H1 (cell line): ENCODE results near the gene INPP4B. TPM values are rescaled to one million over a fixed set of nuclear protein-coding genes. Genes with fewer than 3 reads are reported as not detected.

ENCODE experiments used
- CTCF ChIA-PET: fragments of 300-600 bp; sonication (Branson Sonifier 250); formaldehyde crosslinking; loops from one replicate; lab custom pipeline; 2021; ENCODE audit not compliant: partially characterized antibody; lab: Charles Lee
- POLR2A ChIA-PET: fragments of 300-600 bp; sonication (Branson Sonifier 250); formaldehyde crosslinking; loops from one replicate; lab custom pipeline; 2021; ENCODE audit warnings: inconsistent platforms; ENCODE audit not compliant: partially characterized antibody; lab: Charles Lee
- DNase-seq, 2 experiments: peaks; one replicate each; pipeline versions ENCODE4 v3.0.0 to v3.0.0-alpha.2; 2010 to 2022; ENCODE audit warnings: low spot score in 2 of 2, low read depth in 1 of 2, mixed read lengths in 1 of 2
- FAIRE-seq: peaks from 2 replicates; lab custom pipeline; 2011; peaks lifted over from hg19 to GRCh38; lab: Jason Lieb, UNC
- H2AFZ ChIP-seq: 2 replicates; pipeline ENCODE4 v1.8.1; 2012; ENCODE audit warnings: low read length, inconsistent platforms
- H2AK5ac ChIP-seq: 2 replicates; pipeline ENCODE4 v1.6.1; 2013; ENCODE audit warnings: low read depth, low read length
- H2BK120ac ChIP-seq: replicated peaks from 2 replicates; pipeline ENCODE3; 2013; ENCODE audit warnings: low read depth, low read length, inconsistent platforms
- H2BK12ac ChIP-seq: 2 replicates; pipeline ENCODE4 v1.6.1; 2013; ENCODE audit warnings: low read depth, low read length
- H2BK15ac ChIP-seq: 2 replicates; pipeline ENCODE4 v1.6.1; 2013; ENCODE audit warnings: low read length
- H2BK20ac ChIP-seq: 2 replicates; pipeline ENCODE4 v1.6.1; 2013; ENCODE audit warnings: low read length
- H2BK5ac ChIP-seq: 2 replicates; pipeline ENCODE4 v1.6.1; 2013; ENCODE audit warnings: low read depth, low read length
- H3K14ac ChIP-seq: 2 replicates; pipeline ENCODE4 v1.6.1; 2013; ENCODE audit warnings: inconsistent platforms; ENCODE audit not compliant: insufficient read length
- H3K18ac ChIP-seq: 2 replicates; pipeline ENCODE4 v1.6.1; 2013; ENCODE audit warnings: low read length; ENCODE audit errors: extremely low read depth
- H3K23ac ChIP-seq: 2 replicates; pipeline ENCODE4 v1.6.1; 2013; ENCODE audit warnings: inconsistent platforms; ENCODE audit not compliant: insufficient read length
- H3K23me2 ChIP-seq: 2 replicates; pipeline ENCODE4 v1.6.1; 2013; ENCODE audit warnings: low read depth, low read length
- H3K27ac ChIP-seq: 2 replicates; pipeline ENCODE4 v1.6.1; 2011; ENCODE audit warnings: low read depth, low read length, inconsistent platforms
- H3K27me3 ChIP-seq, 4 experiments: replicated peaks in 1 of 4; 1 replicate in 1 of 4; 2 replicates in 3 of 4; pipeline versions ENCODE4 v1.6.1 to v1.8.1; 2011 to 2013; ENCODE audit warnings: low read length in 3 of 4, mild to moderate bottlenecking in 3 of 4, inconsistent platforms in 2 of 4, mixed read lengths in 2 of 4, moderate library complexity in 1 of 4; ENCODE audit not compliant: control insufficient read depth in 3 of 4, insufficient read depth in 3 of 4; ENCODE audit errors: extremely low read depth in 1 of 4
- H3K36me3 ChIP-seq, 4 experiments: 2 replicates each; pipeline versions ENCODE4 v1.6.1 to v1.8.1; 2011 to 2013; ENCODE audit warnings: mild to moderate bottlenecking in 4 of 4, low read length in 3 of 4, moderate library complexity in 2 of 4, control low read depth in 1 of 4, inconsistent platforms in 1 of 4; ENCODE audit not compliant: insufficient read depth in 4 of 4, control insufficient read depth in 2 of 4
- H3K4ac ChIP-seq: replicated peaks from 2 replicates; pipeline ENCODE3; 2013; ENCODE audit warnings: low read length, low read depth, mixed read lengths, inconsistent platforms; ENCODE audit not compliant: insufficient read length
- H3K4me1 ChIP-seq, 4 experiments: replicated peaks in 1 of 4; 1 replicate in 1 of 4; 2 replicates in 3 of 4; pipeline versions ENCODE4 v1.6.1 to v1.8.1; 2011 to 2013; ENCODE audit warnings: low read length in 3 of 4, inconsistent platforms in 2 of 4, mixed read lengths in 1 of 4; ENCODE audit not compliant: insufficient read depth in 4 of 4, control insufficient read depth in 3 of 4
- H3K4me2 ChIP-seq, 2 experiments: 2 replicates each; pipeline versions ENCODE4 v1.6.1 to v1.8.1; 2011 to 2013; ENCODE audit warnings: low read depth in 2 of 2, low read length in 2 of 2, control low read depth in 1 of 2, inconsistent platforms in 1 of 2, mild to moderate bottlenecking in 1 of 2; ENCODE audit not compliant: insufficient read depth in 1 of 2
- H3K4me3 ChIP-seq, 4 experiments: fragments of 200-600, 300-600 bp in 1 of 4; sonication (generic), shearing (Covaris generic), sonication (Bioruptor Twin) in 1 of 4; 2 replicates each; pipeline versions ENCODE4 v1.5.1 to v1.8.1; 2011 to 2016; ENCODE audit warnings: low read length in 4 of 4, low read depth in 3 of 4, control low read depth in 2 of 4, inconsistent platforms in 2 of 4, mild to moderate bottlenecking in 2 of 4, mixed read lengths in 1 of 4, moderate library complexity in 1 of 4; ENCODE audit not compliant: insufficient read depth in 2 of 4; ENCODE audit errors: extremely low read depth in 1 of 4
- H3K56ac ChIP-seq: replicated peaks from 2 replicates; pipeline ENCODE3; 2013; ENCODE audit warnings: low read depth, mild to moderate bottlenecking, mixed read lengths, low read length, inconsistent platforms; ENCODE audit not compliant: insufficient read length
- H3K79me1 ChIP-seq: 2 replicates; pipeline ENCODE4 v1.6.1; 2013; ENCODE audit warnings: low read depth, low read length, control low read depth
- H3K79me2 ChIP-seq, 2 experiments: 2 replicates each; pipeline versions ENCODE4 v1.6.1 to v1.8.1; 2012 to 2013; ENCODE audit warnings: low read length in 2 of 2, mild to moderate bottlenecking in 2 of 2, inconsistent platforms in 1 of 2; ENCODE audit not compliant: insufficient read depth in 2 of 2, control insufficient read depth in 1 of 2
- H3K9ac ChIP-seq, 4 experiments: replicated peaks in 1 of 4; 1 replicate in 1 of 4; 2 replicates in 3 of 4; pipeline versions ENCODE4 v1.6.1 to v1.8.1; 2011 to 2013; ENCODE audit warnings: low read depth in 3 of 4, low read length in 3 of 4, control low read depth in 2 of 4, mild to moderate bottlenecking in 2 of 4, moderate library complexity in 2 of 4, inconsistent platforms in 1 of 4; ENCODE audit errors: extremely low read depth in 1 of 4
- H3K9me3 ChIP-seq, 2 experiments: 2 replicates each; pipeline versions ENCODE4 v1.6.1 to v1.8.1; 2012 to 2013; ENCODE audit warnings: mild to moderate bottlenecking in 2 of 2, moderate library complexity in 2 of 2, control low read depth in 1 of 2, inconsistent platforms in 1 of 2, low read depth in 1 of 2, low read length in 1 of 2, mixed read lengths in 1 of 2; ENCODE audit not compliant: insufficient read depth in 2 of 2
- H4K20me1 ChIP-seq, 2 experiments: replicated peaks in 1 of 2; 2 replicates each; pipeline versions ENCODE3 to v1.8.1; 2011 to 2013; ENCODE audit warnings: inconsistent platforms in 2 of 2, low read length in 2 of 2, mild to moderate bottlenecking in 1 of 2; ENCODE audit not compliant: insufficient read depth in 2 of 2, control insufficient read depth in 1 of 2
- H4K5ac ChIP-seq: 2 replicates; pipeline ENCODE4 v1.6.1; 2013; ENCODE audit warnings: low read length, low read depth, mixed read lengths, inconsistent platforms; ENCODE audit not compliant: insufficient read length
- H4K8ac ChIP-seq: 2 replicates; pipeline ENCODE4 v1.8.0; 2013; ENCODE audit warnings: mild to moderate bottlenecking, moderate library complexity, low read length, inconsistent platforms; ENCODE audit not compliant: insufficient read depth; ENCODE audit errors: extremely low read depth
- H4K91ac ChIP-seq: replicated peaks from 2 replicates; pipeline ENCODE3; 2013; ENCODE audit warnings: low read length, mixed read lengths, inconsistent platforms; ENCODE audit not compliant: insufficient read length
- CHD1 ChIP-seq: IDR thresholded peaks from 2 replicates; pipeline ENCODE4 v1.6.1; 2012; ENCODE audit warnings: low read depth, low read length, improper control_type of control experiment
- CHD2 ChIP-seq: IDR thresholded peaks from 2 replicates; pipeline ENCODE4 v1.6.1; 2012; ENCODE audit warnings: low read length, improper control_type of control experiment
- EGR1 ChIP-seq: IDR thresholded peaks from 2 replicates; pipeline ENCODE4 v1.6.1; 2011; ENCODE audit warnings: low read depth, low read length, borderline replicate concordance
- GTF2F1 ChIP-seq: IDR thresholded peaks from 2 replicates; pipeline ENCODE4 v1.6.1; 2012; ENCODE audit warnings: low read depth, low read length, improper control_type of control experiment, borderline replicate concordance
- HDAC2 ChIP-seq, 2 experiments: fragments of 300-600 bp in 1 of 2; sonication (generic) in 1 of 2; IDR thresholded peaks; 2 replicates each; pipeline ENCODE4 v1.6.1; 2011 to 2012; ENCODE audit warnings: low read depth in 2 of 2, low read length in 2 of 2, mild to moderate bottlenecking in 2 of 2, moderate library complexity in 2 of 2, borderline replicate concordance in 1 of 2, inconsistent platforms in 1 of 2
- MAFK ChIP-seq: IDR thresholded peaks from 2 replicates; pipeline ENCODE4 v1.6.1; 2012; ENCODE audit warnings: low read depth, mild to moderate bottlenecking, improper control_type of control experiment, low read length
- RFX5 ChIP-seq: IDR thresholded peaks from 2 replicates; pipeline ENCODE4 v1.6.1; 2011; ENCODE audit warnings: low read depth, low read length, improper control_type of control experiment, borderline replicate concordance
- TCF12 ChIP-seq: IDR thresholded peaks from 2 replicates; pipeline ENCODE4 v1.6.1; 2011; ENCODE audit warnings: low read depth, mild to moderate bottlenecking, low read length
- YY1 ChIP-seq: IDR thresholded peaks from 2 replicates; pipeline ENCODE4 v1.6.1; 2011; ENCODE audit warnings: low read depth, mild to moderate bottlenecking, low read length
- WGBS, 2 experiments: shearing (Covaris generic) in 1 of 2; methylation state at CpG; one replicate each; pipeline versions ENCODE4 v1.1.6 to v1.1.7; 2013 to 2015; ENCODE audit warnings: low lambda C conversion rate in 2 of 2, mixed read lengths in 2 of 2, inconsistent platforms in 1 of 2, low coverage in 1 of 2, missing lambda C conversion rate in 1 of 2; ENCODE audit not compliant: insufficient replicate concordance in 2 of 2, insufficient coverage in 1 of 2, insufficient read length in 1 of 2; ENCODE audit errors: extremely low coverage in 1 of 2, missing lambda C conversion rate in 1 of 2; 5-methylcytosine and 5-hydroxymethylcytosine counted together
- polyA plus RNA-seq, 7 experiments: library from polyadenylated mRNA; depleted of rRNA in 3 of 7; stranded (reverse) in 5 of 7; unstranded in 2 of 7; fragments of >200 nt in 5 of 7; fragments of 200-250 nt in 2 of 7; gene quantifications; 1 replicate in 5 of 7; 2 replicates in 1 of 7; 4 replicates in 1 of 7; pipeline versions ENCODE4 v1.2.1 to v1.2.3, GENCODE V29; 2011 to 2013; ENCODE audit warnings: missing spikeins in 2 of 7, mixed read lengths in 2 of 7
- total RNA-seq: library from RNA; stranded (reverse); fragmentation: NEBNext Ultra II Directional; extraction: Animal tissue kit (Norgen Biotek cat#: 25700); gene quantifications from 2 replicates; pipeline ENCODE4 v1.2.1, GENCODE V29; 2021

INPP4B gene
- total and polyA plus RNA-seq, 2 of the 8 experiments (the other 6 are each of a cell fraction or from before 2014, with no cell fraction given) = 0.11 to 0.54 TPM

GRCh38 chr4:142194905-142195304 is 651.2 kb downstream of the INPP4B start:
- Histone ChIP-seq H3K36me3 (no peaks in the 10 kb centered on the region), H3K9me3 (no peaks in the 10 kb centered on the region), H3K27me3 (no peaks in the 10 kb centered on the region), H3K27ac (no peak overlapping the region), H4K5ac (no peak overlapping the region), H2AFZ (no peak overlapping the region), H3K4me1 (peaks cover 0 to 7% (median 0%) of the 10 kb centered on the region in 4 experiments; a peak in 1 of 7 replicates), H3K9ac (no peak overlapping the region), H3K56ac (no peak overlapping the region), H3K79me1 (no peaks in the 10 kb centered on the region), H4K8ac (no peak overlapping the region), H3K23ac (no peak overlapping the region), H2BK120ac (no peak overlapping the region), H2BK12ac (no peak overlapping the region), H2BK15ac (no peak overlapping the region), H4K20me1 (no peaks in the 10 kb centered on the region), H4K91ac (no peak overlapping the region), H3K4me3 (no peak overlapping the region), H3K14ac (no peak overlapping the region), H2AK5ac (no peak overlapping the region), H2BK5ac (no peak overlapping the region), H3K4me2 (no peak overlapping the region), H3K18ac (no peak overlapping the region), H2BK20ac (no peak overlapping the region), H3K4ac (no peak overlapping the region), H3K79me2 (no peaks in the 10 kb centered on the region), H3K23me2 (no peaks in the 10 kb centered on the region; the same call in 1 of the 2 replicates)
- FAIRE-seq (no peak), DNase-seq (no peak)
- ChIA-PET CTCF (interaction anchor here (1.0 kb wide), 1 partner anchor 353 kb away, joined by 3 read pairs; no protein-coding TSS in a partner anchor), POLR2A (no interaction called here)
- no peak for TF ChIP-seq MAFK
- TF ChIP-seq YY1 = no peak
- no peak for TF ChIP-seq RFX5
- no peak for TF ChIP-seq GTF2F1
- no peak for TF ChIP-seq CHD1
- TF ChIP-seq TCF12 = no peak
- TF ChIP-seq EGR1 = no peak
- TF ChIP-seq CHD2 = no peak
- TF ChIP-seq HDAC2 (IDR thresholded peaks at IDR 0.05; ENCODE audit: borderline replicate concordance in 1 of 2, low read depth in 2 of 2, low read length in 2 of 2) = no peak
- WGBS, 2 experiments = 55% methylated on average over 2 of the region's 2 CpGs; no CpG with 5 or more reads in 1 of the 2 experiments
